DND-41 (cell line): ENCODE results near the gene IKBKE.

Experiments used
- ATAC-seq: fragments of 200-7000 bp; cut with Tn5 transposase; 3 replicates; pipeline ENCODE4 v1.9.1; 2021; ENCODE audit warnings: low read depth; ENCODE audit not compliant: insufficient read depth
- DNase-seq: peaks from one replicate; pipeline ENCODE4 v3.0.0-alpha.2; 2020
- H2AFZ ChIP-seq: 2 replicates; pipeline ENCODE4 v1.6.0; 2012; ENCODE audit warnings: low read depth, low read length
- H3K27ac ChIP-seq: 2 replicates; pipeline ENCODE4 v1.5.1; 2012; ENCODE audit warnings: low read length, inconsistent platforms
- H3K27me3 ChIP-seq: fragments of 200-600 bp; sonication (generic); 2 replicates; pipeline ENCODE4 v1.6.0; 2012; ENCODE audit warnings: low read length, mild to moderate bottlenecking, inconsistent platforms; ENCODE audit not compliant: insufficient read depth, poor library complexity
- H3K36me3 ChIP-seq: 2 replicates; pipeline ENCODE4 v1.5.1; 2012; ENCODE audit warnings: low read length, inconsistent platforms; ENCODE audit not compliant: insufficient read depth
- H3K4me1 ChIP-seq: 2 replicates; pipeline ENCODE4 v1.5.1; 2012; ENCODE audit warnings: mild to moderate bottlenecking, low read length; ENCODE audit not compliant: insufficient read depth
- H3K4me2 ChIP-seq: 2 replicates; pipeline ENCODE4 v1.6.0; 2012; ENCODE audit warnings: mild to moderate bottlenecking, moderate library complexity, low read length, inconsistent platforms; ENCODE audit not compliant: insufficient read depth
- H3K4me3 ChIP-seq, 2 experiments: fragments of 200-600 bp in 1 of 2; shearing (Covaris generic) in 1 of 2; 2 replicates each; pipeline ENCODE4 v1.5.1; 2012 to 2016; ENCODE audit warnings: inconsistent platforms in 2 of 2, low read length in 2 of 2, mild to moderate bottlenecking in 2 of 2, low read depth in 1 of 2, moderate library complexity in 1 of 2
- H3K79me2 ChIP-seq: 2 replicates; pipeline ENCODE4 v1.6.0; 2012; ENCODE audit warnings: low read length, inconsistent platforms; ENCODE audit not compliant: insufficient read depth
- H3K9ac ChIP-seq: 2 replicates; pipeline ENCODE4 v1.6.0; 2012; ENCODE audit warnings: low read depth, mild to moderate bottlenecking, inconsistent platforms, low read length, moderate library complexity
- H3K9me3 ChIP-seq: 2 replicates; pipeline ENCODE4 v1.5.1; 2012; ENCODE audit warnings: low read length, moderate library complexity, mild to moderate bottlenecking, inconsistent platforms; ENCODE audit not compliant: insufficient read depth, severe bottlenecking
- H4K20me1 ChIP-seq: 2 replicates; pipeline ENCODE4 v1.6.0; 2012; ENCODE audit warnings: low read length; ENCODE audit not compliant: insufficient read depth
- EZH2 ChIP-seq: IDR thresholded peaks from 3 replicates; pipeline ENCODE4 v1.6.1; 2012; ENCODE audit warnings: borderline replicate concordance, low read depth, mild to moderate bottlenecking, moderate library complexity, low read length, inconsistent platforms; ENCODE audit not compliant: severe bottlenecking
- TF ChIP-seq, protein P1 (sequence below): IDR thresholded peaks from 2 replicates; pipeline ENCODE4 v1.5.1; 2012; ENCODE audit warnings: borderline replicate concordance, low read length, moderate library complexity, mild to moderate bottlenecking; ENCODE audit not compliant: poor library complexity, severe bottlenecking; ENCODE audit errors: extremely low read depth

The IKBKE gene

DNA sequence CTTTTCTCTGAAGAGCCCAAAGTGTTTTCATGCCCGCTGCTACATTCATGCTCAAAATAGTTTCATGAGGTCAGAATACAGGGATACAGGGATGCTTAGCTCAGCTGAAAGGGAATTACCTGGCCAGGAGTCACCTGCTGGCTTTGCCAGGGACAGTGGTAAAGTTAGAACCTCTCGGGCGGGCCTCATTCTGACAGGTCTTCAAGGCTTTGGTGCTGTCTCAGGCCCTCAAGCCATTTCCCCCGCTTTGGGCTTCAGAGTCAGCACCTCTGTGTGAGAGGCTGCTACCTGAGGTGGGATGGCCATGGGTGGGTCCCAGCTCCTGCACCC lies 42.5 kb downstream of the IKBKE start:
- Histone ChIP-seq H3K9ac (no peak overlapping the region), H3K27me3 (peaks cover 7% of the 10 kb centered on the region), H3K9me3 (no peaks in the 10 kb centered on the region), H3K4me3 (no peak overlapping the region), H3K36me3 (no peaks in the 10 kb centered on the region), H3K4me2 (no peak overlapping the region), H3K4me1 (no peaks in the 10 kb centered on the region), H2AFZ (no peak overlapping the region), H3K79me2 (no peaks in the 10 kb centered on the region), H3K27ac (no peak overlapping the region), H4K20me1 (0 out of 2 replicates have a peak, but pooled peaks cover 3% of the 10 kb centered on the region)
- TF ChIP-seq, protein P1, sequence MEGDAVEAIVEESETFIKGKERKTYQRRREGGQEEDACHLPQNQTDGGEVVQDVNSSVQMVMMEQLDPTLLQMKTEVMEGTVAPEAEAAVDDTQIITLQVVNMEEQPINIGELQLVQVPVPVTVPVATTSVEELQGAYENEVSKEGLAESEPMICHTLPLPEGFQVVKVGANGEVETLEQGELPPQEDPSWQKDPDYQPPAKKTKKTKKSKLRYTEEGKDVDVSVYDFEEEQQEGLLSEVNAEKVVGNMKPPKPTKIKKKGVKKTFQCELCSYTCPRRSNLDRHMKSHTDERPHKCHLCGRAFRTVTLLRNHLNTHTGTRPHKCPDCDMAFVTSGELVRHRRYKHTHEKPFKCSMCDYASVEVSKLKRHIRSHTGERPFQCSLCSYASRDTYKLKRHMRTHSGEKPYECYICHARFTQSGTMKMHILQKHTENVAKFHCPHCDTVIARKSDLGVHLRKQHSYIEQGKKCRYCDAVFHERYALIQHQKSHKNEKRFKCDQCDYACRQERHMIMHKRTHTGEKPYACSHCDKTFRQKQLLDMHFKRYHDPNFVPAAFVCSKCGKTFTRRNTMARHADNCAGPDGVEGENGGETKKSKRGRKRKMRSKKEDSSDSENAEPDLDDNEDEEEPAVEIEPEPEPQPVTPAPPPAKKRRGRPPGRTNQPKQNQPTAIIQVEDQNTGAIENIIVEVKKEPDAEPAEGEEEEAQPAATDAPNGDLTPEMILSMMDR = no peak
- no peak for TF ChIP-seq EZH2
- DNase-seq (no peak), ATAC-seq (no peak)

DNA sequence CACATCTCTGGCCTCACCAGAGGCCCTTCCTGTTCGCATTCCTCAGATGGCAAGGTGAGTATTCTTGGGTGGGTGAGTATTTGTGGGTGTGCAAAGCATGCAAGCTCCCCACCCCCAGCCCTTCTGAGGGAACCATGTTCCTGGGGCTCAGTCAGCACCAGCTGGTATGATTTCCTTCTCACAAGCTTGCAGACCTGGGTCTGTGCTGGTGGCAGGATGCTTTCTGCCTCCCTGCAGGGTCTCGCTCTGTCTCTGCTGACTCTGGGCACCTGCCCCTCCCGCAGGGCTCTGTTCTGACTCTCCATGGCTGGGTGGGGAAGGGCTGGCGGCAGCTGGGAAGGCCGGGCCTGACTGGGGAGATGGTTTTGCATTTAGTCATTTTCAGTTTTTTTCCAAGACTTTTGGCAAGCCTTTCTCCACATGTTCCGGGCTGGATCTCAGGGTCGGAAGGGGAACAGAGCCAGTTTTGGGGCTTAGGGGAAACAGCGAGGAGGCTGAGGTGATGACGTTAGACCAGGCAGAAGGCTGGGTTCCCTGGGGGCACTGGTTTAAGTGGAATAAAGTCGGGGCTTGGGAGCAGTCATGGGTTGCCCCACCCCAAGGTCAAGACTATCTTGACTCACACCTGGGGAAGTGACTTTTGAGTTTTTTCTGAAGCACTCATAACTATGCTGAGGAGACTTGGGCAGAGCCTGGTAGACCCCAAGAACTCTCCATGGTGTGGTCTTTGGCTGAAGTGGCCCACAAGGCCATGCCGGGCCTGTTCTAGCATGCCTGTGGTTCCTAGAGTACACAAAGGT lies 43.2 kb downstream of the IKBKE start:
- TF ChIP-seq, protein P1 = no peak
- Histone ChIP-seq H3K4me1 (no peaks in the 10 kb centered on the region), H3K79me2 (no peaks in the 10 kb centered on the region), H3K27me3 (peaks cover 7% of the 10 kb centered on the region), H3K4me3 (no peak overlapping the region), H3K9ac (no peak overlapping the region), H3K27ac (no peak overlapping the region), H3K4me2 (no peak overlapping the region), H2AFZ (no peak overlapping the region), H3K9me3 (no peaks in the 10 kb centered on the region), H3K36me3 (no peaks in the 10 kb centered on the region), H4K20me1 (0 out of 2 replicates have a peak, but pooled peaks cover 3% of the 10 kb centered on the region)
- DNase-seq (no peak), ATAC-seq (no peak)

- peaks cover 3% of the 10 kb centered on the region for H3K27me3 ChIP-seq
- H2AFZ ChIP-seq = no peak overlapping the region
- H3K79me2 ChIP-seq = no peaks in the 10 kb centered on the region
- H4K20me1 ChIP-seq = 0 out of 2 replicates have a peak, but pooled peaks cover 3% of the 10 kb centered on the region
- H3K27ac ChIP-seq = no peak overlapping the region
- H3K9me3 ChIP-seq = no peaks in the 10 kb centered on the region
- ATAC-seq (no peak), DNase-seq (no peak)
- H3K4me1 ChIP-seq = no peaks in the 10 kb centered on the region
- no peak overlapping the region for H3K9ac ChIP-seq
- no peak overlapping the region for H3K4me3 ChIP-seq
- no peaks in the 10 kb centered on the region for H3K36me3 ChIP-seq
- no peak for TF ChIP-seq EZH2
- TF ChIP-seq, protein P1 = no peak
- no peak overlapping the region for H3K4me2 ChIP-seq
Observed at GRCh38 chr1:206514813-206515387, 44.6 kb downstream of the IKBKE start.

GRCh38 chr1:206516728-206516990 lies 46.4 kb downstream of the IKBKE start:
- Histone ChIP-seq H4K20me1 (0 out of 2 replicates have a peak, but pooled peaks cover 3% of the 10 kb centered on the region), H3K36me3 (no peaks in the 10 kb centered on the region), H3K9me3 (no peaks in the 10 kb centered on the region), H3K4me2 (no peak overlapping the region), H3K27ac (no peak overlapping the region), H3K27me3 (peaks cover 3% of the 10 kb centered on the region), H3K4me1 (no peaks in the 10 kb centered on the region), H3K79me2 (no peaks in the 10 kb centered on the region), H2AFZ (no peak overlapping the region), H3K9ac (no peak overlapping the region), H3K4me3 (no peak overlapping the region)
- DNase-seq (no peak), ATAC-seq (no peak)
- TF ChIP-seq, protein P1 = no peak
- no peak for TF ChIP-seq EZH2
